ENCODE measurements around the gene PTGIS. TPM values are rescaled to one million over a fixed set of nuclear protein-coding genes. Genes with fewer than 3 reads are reported as not detected.
"Not testable (repeated sequence)": the region's sequence is repeated elsewhere in the genome, so short reads cannot be mapped to it uniquely, and the experiment has no call there.

PTGIS gene
- polyA plus RNA-seq, 3 donors, result not detected

DNA sequence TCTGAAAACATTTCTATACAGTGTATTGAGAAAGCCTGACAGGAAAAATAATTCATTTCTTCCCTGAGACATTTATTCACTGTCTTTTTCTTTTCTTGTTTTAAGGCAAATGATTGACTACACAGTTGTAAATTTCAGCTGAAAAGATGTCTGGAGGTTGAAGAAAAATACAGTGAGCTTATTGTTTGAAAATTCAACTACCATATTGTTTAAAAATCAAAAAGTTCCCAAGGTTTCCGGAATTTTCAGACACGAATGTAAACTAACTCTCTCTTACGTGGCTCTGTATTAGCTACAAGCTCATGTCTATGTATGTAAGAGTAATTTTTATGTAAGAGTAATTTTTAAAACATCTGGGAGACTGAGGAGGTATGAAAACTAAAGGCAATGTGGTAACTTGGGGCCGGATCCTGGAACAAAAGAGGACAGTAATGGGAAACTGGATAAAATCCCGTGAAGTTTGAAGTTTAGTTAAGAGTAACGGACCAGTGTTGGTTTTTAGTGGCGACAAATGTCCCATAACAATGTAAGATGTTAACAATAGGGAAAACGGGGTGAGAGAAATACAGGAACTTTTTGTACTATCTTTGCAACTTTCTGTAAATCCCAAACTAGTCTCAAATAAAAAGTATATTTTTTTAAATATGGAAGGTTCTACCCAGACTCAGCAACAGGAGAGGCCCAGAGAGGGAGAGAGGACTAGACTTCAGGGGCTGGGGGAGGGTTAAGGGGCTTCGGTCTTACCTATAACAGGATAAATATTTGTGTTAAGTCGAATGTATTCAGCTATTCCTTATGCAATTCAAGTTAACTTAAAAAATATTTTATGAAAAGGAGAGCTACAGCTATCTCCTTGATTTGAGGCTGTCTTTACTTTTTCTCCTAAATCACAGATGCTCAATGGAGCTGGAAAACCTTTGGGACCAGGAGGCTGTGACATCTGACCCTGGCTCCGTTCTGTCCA, 1.3 kb downstream of the PTGIS start:
- H3K4me1 ChIP-seq (ENCODE audit: control insufficient read depth in 1 of 2, insufficient read depth in 2 of 2, low read length in 2 of 2), result no peaks in the 10 kb centered on the region
- peaks cover 0 to 12% of the 10 kb centered on the region in 2 donors for H3K9me3 ChIP-seq (replicated peaks in 1 of 2; ENCODE audit: control insufficient read depth in 1 of 2, insufficient read depth in 1 of 2, low read length in 2 of 2)
- no peak overlapping the region for H3K4me2 ChIP-seq (replicated peaks; ENCODE audit: extremely low read depth, low read length, poor library complexity, severe bottlenecking)
- no peaks in the 10 kb centered on the region for H3K4me1 Mint-ChIP-seq
- H3K27ac ChIP-seq (ENCODE audit: low read depth in 1 of 2, low read length in 2 of 2), result no peak overlapping the region
- no peaks in the 10 kb centered on the region for H3K79me2 ChIP-seq (ENCODE audit: insufficient read depth, low read length)
- no CpG with 5 or more reads among the region's 11 CpGs for WGBS (ENCODE audit: insufficient coverage)
- no peak overlapping the region for H2AFZ ChIP-seq (ENCODE audit: insufficient read depth, low read depth, low read length, poor library complexity, severe bottlenecking)
- H3K9ac ChIP-seq (ENCODE audit: insufficient read depth, low read length, poor library complexity, severe bottlenecking), result no peak overlapping the region
- H3K36me3 Mint-ChIP-seq, result no peaks in the 10 kb centered on the region
- DNase-seq, result no peak
- H3K36me3 ChIP-seq (replicated peaks in 1 of 2; ENCODE audit: control insufficient read depth in 1 of 2, insufficient read depth in 2 of 2, low read length in 2 of 2), result no peaks in the 10 kb centered on the region
- peaks cover 2 to 15% (median 6%) of the 10 kb centered on the region in 7 donors for H3K9me3 Mint-ChIP-seq
- H3K27ac Mint-ChIP-seq, result no peak overlapping the region
- TF ChIP-seq, protein P1, sequence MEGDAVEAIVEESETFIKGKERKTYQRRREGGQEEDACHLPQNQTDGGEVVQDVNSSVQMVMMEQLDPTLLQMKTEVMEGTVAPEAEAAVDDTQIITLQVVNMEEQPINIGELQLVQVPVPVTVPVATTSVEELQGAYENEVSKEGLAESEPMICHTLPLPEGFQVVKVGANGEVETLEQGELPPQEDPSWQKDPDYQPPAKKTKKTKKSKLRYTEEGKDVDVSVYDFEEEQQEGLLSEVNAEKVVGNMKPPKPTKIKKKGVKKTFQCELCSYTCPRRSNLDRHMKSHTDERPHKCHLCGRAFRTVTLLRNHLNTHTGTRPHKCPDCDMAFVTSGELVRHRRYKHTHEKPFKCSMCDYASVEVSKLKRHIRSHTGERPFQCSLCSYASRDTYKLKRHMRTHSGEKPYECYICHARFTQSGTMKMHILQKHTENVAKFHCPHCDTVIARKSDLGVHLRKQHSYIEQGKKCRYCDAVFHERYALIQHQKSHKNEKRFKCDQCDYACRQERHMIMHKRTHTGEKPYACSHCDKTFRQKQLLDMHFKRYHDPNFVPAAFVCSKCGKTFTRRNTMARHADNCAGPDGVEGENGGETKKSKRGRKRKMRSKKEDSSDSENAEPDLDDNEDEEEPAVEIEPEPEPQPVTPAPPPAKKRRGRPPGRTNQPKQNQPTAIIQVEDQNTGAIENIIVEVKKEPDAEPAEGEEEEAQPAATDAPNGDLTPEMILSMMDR (IDR thresholded peaks at IDR 0.05), result no peak
- peaks cover 46 to 63% of the 10 kb centered on the region in 2 donors for H3K27me3 ChIP-seq (ENCODE audit: control insufficient read depth in 2 of 2, insufficient read depth in 2 of 2, low read length in 2 of 2)
- H3K27me3 Mint-ChIP-seq (ENCODE audit: low read depth in 3 of 3), result peaks cover 60 to 78% (median 66%) of the 10 kb centered on the region in 3 donors
- intact Hi-C loops (cut with micrococcal nuclease), result no loop called here
- H3K4me3 ChIP-seq (replicated peaks in 1 of 3; ENCODE audit: low read depth in 2 of 3, low read length in 3 of 3), result no peak overlapping the region
- peak overlapping the region in 1 of 2 donors; percentile 76 for H3K4me3 Mint-ChIP-seq
- no peaks in the 10 kb centered on the region for H4K20me1 ChIP-seq (ENCODE audit: insufficient read depth, low read length)

DNA sequence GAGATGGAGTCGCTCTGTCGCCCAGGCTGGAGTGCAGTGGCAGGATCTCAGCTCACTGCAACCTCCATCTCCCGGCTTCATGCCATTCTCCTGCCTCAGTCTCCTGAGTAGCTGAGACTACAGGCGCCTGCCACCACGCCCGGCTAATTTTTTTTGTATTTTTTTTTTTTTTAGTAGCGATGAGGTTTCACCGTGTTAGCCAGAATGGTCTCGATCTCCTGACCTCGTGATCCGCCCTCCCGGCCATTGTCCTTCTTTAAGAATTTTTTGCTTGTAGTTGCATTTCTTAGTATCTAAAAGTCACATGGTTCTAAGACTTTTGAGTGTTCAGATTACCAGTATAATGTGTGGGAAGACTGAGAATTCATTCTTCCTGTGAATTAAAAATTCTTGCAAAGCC, 2.9 kb downstream of the PTGIS start:
- H3K36me3 ChIP-seq (replicated peaks in 1 of 2; ENCODE audit: control insufficient read depth in 1 of 2, insufficient read depth in 2 of 2, low read length in 2 of 2); H3K9ac ChIP-seq (ENCODE audit: insufficient read depth, low read length, poor library complexity, severe bottlenecking); H3K36me3 Mint-ChIP-seq; H3K4me3 ChIP-seq (replicated peaks in 1 of 3; ENCODE audit: low read depth in 2 of 3, low read length in 3 of 3); H3K4me3 Mint-ChIP-seq; H3K4me2 ChIP-seq (replicated peaks; ENCODE audit: extremely low read depth, low read length, poor library complexity, severe bottlenecking); H4K20me1 ChIP-seq (ENCODE audit: insufficient read depth, low read length); H3K27ac Mint-ChIP-seq; H3K27ac ChIP-seq (ENCODE audit: low read depth in 1 of 2, low read length in 2 of 2); intact Hi-C loops (cut with micrococcal nuclease); H3K4me1 Mint-ChIP-seq; H3K4me1 ChIP-seq (ENCODE audit: control insufficient read depth in 1 of 2, insufficient read depth in 2 of 2, low read length in 2 of 2); H2AFZ ChIP-seq (ENCODE audit: insufficient read depth, low read depth, low read length, poor library complexity, severe bottlenecking); H3K79me2 ChIP-seq (ENCODE audit: insufficient read depth, low read length); DNase-seq: not testable (repeated sequence)
- H3K9me3 ChIP-seq (replicated peaks in 1 of 2; ENCODE audit: control insufficient read depth in 1 of 2, insufficient read depth in 1 of 2, low read length in 2 of 2), result peaks cover 0 to 12% of the 10 kb centered on the region in 2 donors
- Mint-ChIP-seq H3K27me3 (ENCODE audit: low read depth in 3 of 3) (peaks cover 50 to 65% (median 55%) of the 10 kb centered on the region in 3 donors), H3K9me3 (peaks cover 2 to 15% (median 6%) of the 10 kb centered on the region in 7 donors)
- H3K27me3 ChIP-seq (ENCODE audit: control insufficient read depth in 2 of 2, insufficient read depth in 2 of 2, low read length in 2 of 2), result peaks cover 35 to 46% of the 10 kb centered on the region in 2 donors
- no CpG with 5 or more reads among the region's 12 CpGs for WGBS (ENCODE audit: insufficient coverage)
